GM21423 (cell line): ENCODE results near the gene RORB.
"Not testable (repeated sequence)": the region's sequence is repeated elsewhere in the genome, so short reads cannot be mapped to it uniquely, and the experiment has no call there.

ENCODE experiments used
- ATAC-seq: cut with Tn5 transposase; IDR thresholded peaks from one replicate; pipeline ENCODE4 v1.9.1; 2021; ENCODE audit warnings: mild to moderate bottlenecking, moderate library complexity; ENCODE audit not compliant: unreplicated experiment

The RORB gene

GRCh38 chr9:74512416-74512815 lies 15.3 kb downstream of the RORB start:
- ATAC-seq = no peak

GRCh38 chr9:74513221-74513620 lies 16.1 kb downstream of the RORB start:
- ATAC-seq = no peak

- no peak for ATAC-seq
These were observed 20.1 kb downstream of the RORB start for GRCh38 chr9:74517188-74517587.

- ATAC-seq = no peak
These were observed 22.3 kb downstream of the RORB start for GRCh38 chr9:74519419-74519818.

GRCh38 chr9:74521009-74521408 lies 23.9 kb downstream of the RORB start:
- no peak for ATAC-seq

- ATAC-seq = no peak
These were observed 27.2 kb downstream of the RORB start for GRCh38 chr9:74524289-74524688.

GRCh38 chr9:74526215-74526614 lies 29.1 kb downstream of the RORB start:
- ATAC-seq = no peak

GRCh38 chr9:74527718-74528117 lies 30.6 kb downstream of the RORB start:
- ATAC-seq = no peak

- no peak for ATAC-seq
These were observed 31.1 kb downstream of the RORB start for GRCh38 chr9:74528207-74528606.

- ATAC-seq = not testable (repeated sequence)
These were observed 33.3 kb downstream of the RORB start for GRCh38 chr9:74530458-74530857.

- no peak for ATAC-seq
These were observed 36.1 kb downstream of the RORB start for GRCh38 chr9:74533253-74533652.

- no peak for ATAC-seq
These were observed 37.7 kb downstream of the RORB start for GRCh38 chr9:74534841-74535240.

- no peak for ATAC-seq
These were observed 46.0 kb downstream of the RORB start for GRCh38 chr9:74543145-74543544.

GRCh38 chr9:74551266-74551665 lies 54.1 kb downstream of the RORB start:
- no peak for ATAC-seq

GRCh38 chr9:74554751-74555419 lies 57.8 kb downstream of the RORB start:
- no peak for ATAC-seq

- no peak for ATAC-seq
These were observed 58.4 kb downstream of the RORB start for GRCh38 chr9:74555565-74555964.

- peak; percentile 51 for ATAC-seq
These were observed 59.5 kb downstream of the RORB start for GRCh38 chr9:74556685-74557084.

GRCh38 chr9:74557571-74557970 lies 60.4 kb downstream of the RORB start:
- peak; percentile 17 for ATAC-seq

- ATAC-seq = no peak
These were observed 65.5 kb downstream of the RORB start for GRCh38 chr9:74562611-74563010.

GRCh38 chr9:74570879-74571512 lies 73.9 kb downstream of the RORB start:
- peak; percentile 66 for ATAC-seq

GRCh38 chr9:74573640-74574191 lies 76.6 kb downstream of the RORB start:
- peak; percentile 56 for ATAC-seq

- no peak for ATAC-seq
These were observed 79.0 kb downstream of the RORB start for GRCh38 chr9:74576176-74576575.
